Measurements from ENCODE around the gene RALA.

DNA sequence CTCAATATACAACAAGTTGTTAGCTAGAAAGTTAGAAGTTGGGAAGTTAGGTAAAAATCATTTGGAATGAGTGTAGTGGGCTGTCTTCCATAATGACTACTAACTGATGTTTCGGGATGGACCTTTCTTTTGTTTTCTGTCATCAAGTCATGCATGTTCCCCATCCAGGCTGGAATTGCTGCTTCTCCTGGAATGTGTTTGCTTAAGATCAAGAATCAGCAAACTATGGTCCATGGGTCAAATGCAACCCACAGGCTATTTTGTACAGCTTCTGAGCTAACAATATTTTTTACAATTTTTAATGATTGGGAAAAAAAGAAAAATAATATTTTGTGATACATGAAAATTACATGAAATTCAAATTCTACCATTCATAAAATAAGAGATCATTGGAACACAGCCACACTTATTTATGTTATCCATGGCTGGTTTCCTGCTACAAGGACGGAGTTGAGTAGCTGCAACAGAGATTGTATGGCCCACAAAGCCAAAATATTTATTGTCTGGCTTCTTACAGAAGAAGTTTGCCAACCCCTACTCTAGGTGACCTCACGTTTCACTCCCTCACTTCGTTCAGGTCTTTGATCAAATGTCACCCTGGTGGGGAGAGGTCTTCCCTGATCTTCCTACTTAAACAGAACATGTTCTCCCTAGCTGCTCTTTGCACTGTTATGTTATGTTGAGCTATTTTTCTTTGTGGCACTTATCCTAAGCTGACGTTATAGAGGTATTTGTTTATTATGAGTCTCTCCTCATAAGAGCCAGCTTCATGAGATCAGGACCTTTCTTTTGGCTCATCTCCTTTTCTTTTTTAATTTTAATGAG, 127.1 kb downstream of the RALA start:
- TF ChIP-seq CTCF (IDR thresholded peaks at IDR 0.05) = no peak
- TF ChIP-seq POLR2A (IDR thresholded peaks at IDR 0.05) = no peak

Measured in Peyer's patch (tissue), 4 donors.